SK-N-MC (cell line): ENCODE data around the gene KCNJ9.

Source experiments
- EZH2 ChIP-seq: fragments of 200-600 bp; sonication (generic); IDR thresholded peaks from one replicate; pipeline ENCODE4 v1.6.1; 2017; ENCODE audit warnings: antibody characterized with exemption
- FOXP2 ChIP-seq: optimal IDR thresholded peaks from 2 replicates; pipeline ENCODE3; 2011; ENCODE audit warnings: mild to moderate bottlenecking, moderate library complexity; ENCODE audit not compliant: insufficient read depth; ENCODE audit errors: extremely low read length, control extremely low read depth

GRCh38 chr1:160053548-160054365, 27.6 kb upstream of the KCNJ9 start:
- TF ChIP-seq FOXP2 (no peak), EZH2 (no peak)
